H9 (cell line): ENCODE results near the gene HNF1B. TPM values are rescaled to one million over a fixed set of nuclear protein-coding genes. Genes with fewer than 3 reads are reported as not detected.

Source experiments
- DNase-seq: peaks from one replicate; pipeline ENCODE4 v3.0.0-alpha.2; 2017
- H2AFZ ChIP-seq: one replicate; pipeline ENCODE4 v1.6.1; 2013; ENCODE audit warnings: mild to moderate bottlenecking, low read length, control low read depth, moderate library complexity
- H2AK5ac ChIP-seq: 2 replicates; pipeline ENCODE4 v1.6.1; 2013; ENCODE audit warnings: low read length, control low read depth, mixed read lengths; ENCODE audit not compliant: insufficient read length
- H2BK120ac ChIP-seq: one replicate; pipeline ENCODE4 v1.6.1; 2013; ENCODE audit warnings: low read depth, mild to moderate bottlenecking, low read length, control low read depth, inconsistent platforms; ENCODE audit not compliant: poor library complexity, severe bottlenecking
- H2BK12ac ChIP-seq: 2 replicates; pipeline ENCODE4 v1.6.1; 2013; ENCODE audit warnings: low read length, control low read depth, mixed read lengths, low read depth; ENCODE audit not compliant: insufficient read length
- H2BK15ac ChIP-seq: 2 replicates; pipeline ENCODE4 v1.6.1; 2013; ENCODE audit warnings: low read depth, low read length, control low read depth
- H2BK20ac ChIP-seq: one replicate; pipeline ENCODE4 v1.6.1; 2013; ENCODE audit warnings: low read depth, mild to moderate bottlenecking, low read length, control low read depth, inconsistent platforms; ENCODE audit not compliant: poor library complexity, severe bottlenecking
- H2BK5ac ChIP-seq: 2 replicates; pipeline ENCODE4 v1.6.1; 2013; ENCODE audit warnings: low read length, control low read depth, mixed read lengths; ENCODE audit not compliant: insufficient read length
- H3K14ac ChIP-seq: 2 replicates; pipeline ENCODE4 v1.6.1; 2013; ENCODE audit warnings: low read length, control low read depth; ENCODE audit not compliant: insufficient read depth
- H3K18ac ChIP-seq: 2 replicates; pipeline ENCODE4 v1.6.1; 2013; ENCODE audit warnings: low read depth, mild to moderate bottlenecking, mixed read lengths, low read length, control low read depth; ENCODE audit not compliant: insufficient read length
- H3K23ac ChIP-seq: 2 replicates; pipeline ENCODE4 v1.6.1; 2013; ENCODE audit warnings: low read length, control low read depth, mixed read lengths, low read depth; ENCODE audit not compliant: insufficient read length
- H3K23me2 ChIP-seq: 2 replicates; pipeline ENCODE4 v1.6.1; 2013; ENCODE audit warnings: low read depth, mild to moderate bottlenecking, mixed read lengths, low read length, control low read depth; ENCODE audit not compliant: insufficient read length, poor library complexity, severe bottlenecking
- H3K27ac ChIP-seq: 2 replicates; pipeline ENCODE4 v1.5.1; 2013; ENCODE audit warnings: low read length, control low read depth, mixed read lengths, low read depth; ENCODE audit not compliant: insufficient read length
- H3K27me3 ChIP-seq: 2 replicates; pipeline ENCODE4 v1.6.1; 2013; ENCODE audit warnings: low read length, control low read depth, inconsistent platforms; ENCODE audit not compliant: insufficient read depth
- H3K4ac ChIP-seq: 2 replicates; pipeline ENCODE4 v1.6.1; 2013; ENCODE audit warnings: low read depth, mild to moderate bottlenecking, control low read depth, inconsistent platforms, low read length, moderate library complexity
- H3K4me1 ChIP-seq: 2 replicates; pipeline ENCODE4 v1.6.1; 2013; ENCODE audit warnings: low read length, control low read depth, inconsistent platforms; ENCODE audit not compliant: insufficient read depth
- H3K4me2 ChIP-seq: 2 replicates; pipeline ENCODE4 v1.6.1; 2013; ENCODE audit warnings: low read length, control low read depth, mixed read lengths; ENCODE audit not compliant: insufficient read length, insufficient read depth
- H3K56ac ChIP-seq: 2 replicates; pipeline ENCODE4 v1.6.1; 2013; ENCODE audit warnings: low read depth, mild to moderate bottlenecking, mixed read lengths, low read length, control low read depth; ENCODE audit not compliant: insufficient read length
- H3K79me1 ChIP-seq: 2 replicates; pipeline ENCODE4 v1.6.1; 2013; ENCODE audit warnings: low read depth, mild to moderate bottlenecking, moderate library complexity, low read length, control low read depth, inconsistent platforms; ENCODE audit not compliant: insufficient read depth, poor library complexity, severe bottlenecking
- H3K79me2 ChIP-seq: 2 replicates; pipeline ENCODE4 v1.6.1; 2013; ENCODE audit warnings: low read length, control low read depth, inconsistent platforms; ENCODE audit not compliant: insufficient read depth
- H3K9ac ChIP-seq: 2 replicates; pipeline ENCODE4 v1.6.1; 2013; ENCODE audit warnings: low read length, control low read depth, mixed read lengths; ENCODE audit not compliant: insufficient read length; ENCODE audit errors: extremely low read depth
- H3K9me3 ChIP-seq: one replicate; pipeline ENCODE4 v1.6.1; 2013; ENCODE audit warnings: low read depth, low read length, inconsistent platforms; ENCODE audit not compliant: control insufficient read depth
- H3T11ph ChIP-seq: one replicate; pipeline ENCODE4 v1.6.1; 2013; ENCODE audit warnings: mild to moderate bottlenecking, low read length, control low read depth, inconsistent platforms
- H4K20me1 ChIP-seq: one replicate; pipeline ENCODE4 v1.6.1; 2013; ENCODE audit not compliant: control insufficient read depth, insufficient read length, insufficient read depth
- H4K5ac ChIP-seq: 2 replicates; pipeline ENCODE4 v1.6.1; 2013; ENCODE audit warnings: low read depth, mild to moderate bottlenecking, mixed read lengths, low read length, control low read depth; ENCODE audit not compliant: insufficient read length
- H4K8ac ChIP-seq: replicated peaks from 2 replicates; pipeline ENCODE4 v1.6.1; 2013; ENCODE audit warnings: low read length, control low read depth, mixed read lengths, low read depth; ENCODE audit not compliant: insufficient read length
- H4K91ac ChIP-seq: 2 replicates; pipeline ENCODE4 v1.6.1; 2013; ENCODE audit warnings: low read depth, mild to moderate bottlenecking, moderate library complexity, mixed read lengths, low read length, control low read depth; ENCODE audit not compliant: insufficient read length
- H3K27ac Mint-ChIP-seq, 3 experiments: 2 replicates in 2 of 3; 3 replicates in 1 of 3; pipeline ENCODE4 v1.8.0; 2020 to 2021; ENCODE audit warnings: mixed read lengths in 3 of 3, mild to moderate bottlenecking in 1 of 3, moderate library complexity in 1 of 3
- H3K27me3 Mint-ChIP-seq: 2 replicates; pipeline ENCODE4 v1.8.0; 2021; ENCODE audit warnings: low read depth, mild to moderate bottlenecking, moderate library complexity, mixed read lengths
- H3K36me3 Mint-ChIP-seq, 3 experiments: 2 replicates in 2 of 3; 3 replicates in 1 of 3; pipeline ENCODE4 v1.8.0; 2020 to 2021; ENCODE audit warnings: low read depth in 3 of 3, mixed read lengths in 3 of 3; ENCODE audit not compliant: insufficient read depth in 1 of 3
- H3K4me1 Mint-ChIP-seq, 2 experiments: 2 replicates each; pipeline ENCODE4 v1.8.0; 2020; ENCODE audit warnings: mixed read lengths in 2 of 2
- H3K4me3 Mint-ChIP-seq, 2 experiments: 2 replicates in 1 of 2; 3 replicates in 1 of 2; pipeline ENCODE4 v1.8.0; 2020 to 2021; ENCODE audit warnings: mild to moderate bottlenecking in 2 of 2, mixed read lengths in 2 of 2, moderate library complexity in 1 of 2
- H3K9me3 Mint-ChIP-seq, 2 experiments: 2 replicates in 1 of 2; 3 replicates in 1 of 2; pipeline ENCODE4 v1.8.0; 2020; ENCODE audit warnings: mild to moderate bottlenecking in 2 of 2, mixed read lengths in 2 of 2, moderate library complexity in 1 of 2
- WGBS: extraction: QIAGEN DNeasy Blood & Tissue Kit; methylation state at CpG from one replicate; pipeline ENCODE4 v1.1.7; 2013; ENCODE audit warnings: missing lambda C conversion rate, low lambda C conversion rate, mixed read lengths; ENCODE audit not compliant: insufficient read length; ENCODE audit errors: extremely low coverage; 5-methylcytosine and 5-hydroxymethylcytosine counted together
- total RNA-seq: library from RNA; stranded (reverse); gene quantifications from 2 replicates; pipeline ENCODE4 v1.2.1, GENCODE V29; 2021
- TF ChIP-seq, protein P1 (sequence below): fragments of 200-600 bp; sonication (generic); conservative IDR thresholded peaks from 3 replicates; pipeline ENCODE4 v1.8.0; 2021; ENCODE audit warnings: antibody characterized with exemption, mild to moderate bottlenecking

Gene HNF1B
- total RNA-seq, 1 experiment from 2014 or later = not detected

DNA sequence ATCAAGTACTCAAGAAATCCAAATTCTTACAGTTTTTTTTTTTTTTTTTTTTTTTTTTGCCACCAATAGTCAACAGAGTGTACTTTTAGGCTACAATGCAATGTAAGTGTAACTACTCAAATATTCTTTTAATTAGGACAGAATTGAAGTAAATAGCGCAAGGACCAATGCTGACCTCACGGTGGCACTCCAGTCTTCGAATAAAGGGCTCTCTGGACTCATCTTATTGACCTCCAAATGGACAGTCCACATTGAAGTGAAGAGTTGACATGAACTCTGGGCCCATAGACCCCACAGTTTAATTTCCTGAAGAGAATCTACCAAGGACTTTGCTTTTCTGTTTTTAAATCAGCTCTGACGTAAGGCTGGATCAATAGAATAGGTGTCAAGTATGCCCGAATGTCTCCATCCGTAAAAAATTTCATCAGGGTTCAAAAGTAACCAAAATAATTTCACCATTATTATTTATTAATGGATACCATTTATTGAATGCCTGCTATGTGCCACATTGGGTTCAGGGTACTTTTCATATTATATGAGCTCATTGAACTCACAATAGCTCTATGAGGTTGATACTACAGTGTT lies 94.3 kb downstream of the HNF1B start:
- no peak overlapping the region for H2AFZ ChIP-seq
- H3T11ph ChIP-seq = no peak overlapping the region
- no peak overlapping the region for H3K18ac ChIP-seq
- no peak overlapping the region for H4K8ac ChIP-seq
- H2BK120ac ChIP-seq = no peak overlapping the region
- H3K9me3 Mint-ChIP-seq = no peaks in the 10 kb centered on the region
- H3K14ac ChIP-seq = no peak overlapping the region
- no peaks in the 10 kb centered on the region for H3K27me3 ChIP-seq
- no peaks in the 10 kb centered on the region for H3K4me1 Mint-ChIP-seq
- no peaks in the 10 kb centered on the region for H4K20me1 ChIP-seq
- no peak overlapping the region for H3K9ac ChIP-seq
- no peak overlapping the region for H2AK5ac ChIP-seq
- H3K23me2 ChIP-seq = no peaks in the 10 kb centered on the region
- no peaks in the 10 kb centered on the region for H3K79me2 ChIP-seq
- peak; percentile 44 for DNase-seq
- no peaks in the 10 kb centered on the region for H3K9me3 ChIP-seq
- H3K27me3 Mint-ChIP-seq = peaks cover 33% of the 10 kb centered on the region
- no peak overlapping the region for H4K5ac ChIP-seq
- no peak overlapping the region for H2BK5ac ChIP-seq
- H2BK12ac ChIP-seq = no peak overlapping the region
- H4K91ac ChIP-seq = no peak overlapping the region
- H2BK15ac ChIP-seq = no peak overlapping the region
- TF ChIP-seq, protein P1, sequence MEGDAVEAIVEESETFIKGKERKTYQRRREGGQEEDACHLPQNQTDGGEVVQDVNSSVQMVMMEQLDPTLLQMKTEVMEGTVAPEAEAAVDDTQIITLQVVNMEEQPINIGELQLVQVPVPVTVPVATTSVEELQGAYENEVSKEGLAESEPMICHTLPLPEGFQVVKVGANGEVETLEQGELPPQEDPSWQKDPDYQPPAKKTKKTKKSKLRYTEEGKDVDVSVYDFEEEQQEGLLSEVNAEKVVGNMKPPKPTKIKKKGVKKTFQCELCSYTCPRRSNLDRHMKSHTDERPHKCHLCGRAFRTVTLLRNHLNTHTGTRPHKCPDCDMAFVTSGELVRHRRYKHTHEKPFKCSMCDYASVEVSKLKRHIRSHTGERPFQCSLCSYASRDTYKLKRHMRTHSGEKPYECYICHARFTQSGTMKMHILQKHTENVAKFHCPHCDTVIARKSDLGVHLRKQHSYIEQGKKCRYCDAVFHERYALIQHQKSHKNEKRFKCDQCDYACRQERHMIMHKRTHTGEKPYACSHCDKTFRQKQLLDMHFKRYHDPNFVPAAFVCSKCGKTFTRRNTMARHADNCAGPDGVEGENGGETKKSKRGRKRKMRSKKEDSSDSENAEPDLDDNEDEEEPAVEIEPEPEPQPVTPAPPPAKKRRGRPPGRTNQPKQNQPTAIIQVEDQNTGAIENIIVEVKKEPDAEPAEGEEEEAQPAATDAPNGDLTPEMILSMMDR = peak; percentile 73
- no peak overlapping the region for H3K27ac ChIP-seq
- H3K4me3 Mint-ChIP-seq = no peak overlapping the region
- H3K4me1 ChIP-seq = no peaks in the 10 kb centered on the region
- no CpG with 5 or more reads among the region's 6 CpGs for WGBS
- no peak overlapping the region for H3K4ac ChIP-seq
- H2BK20ac ChIP-seq = no peak overlapping the region
- H3K56ac ChIP-seq = no peak overlapping the region
- H3K27ac Mint-ChIP-seq = no peak overlapping the region
- no peaks in the 10 kb centered on the region for H3K79me1 ChIP-seq
- no peaks in the 10 kb centered on the region for H3K36me3 Mint-ChIP-seq
- H3K23ac ChIP-seq = no peak overlapping the region
- no peak overlapping the region for H3K4me2 ChIP-seq
